ENCODE measurements around the gene SECISBP2.
A peak's percentile ranks its signal among the peaks of the same experiment; 100 is the strongest.

The SECISBP2 gene

GRCh38 chr9:89305868-89306267 is 12.4 kb upstream of the SECISBP2 start:
- no peak for DNase-seq
- in situ Hi-C loops (cut with MboI; ENCODE audit: low pct_unique_long_range_greater_than_20kb, low sequenced_read_pairs): no loop called here

- no peak for DNase-seq
- in situ Hi-C loops (cut with MboI; ENCODE audit: low pct_unique_long_range_greater_than_20kb, low sequenced_read_pairs): no loop called here
These were observed 9.1 kb upstream of the SECISBP2 start for GRCh38 chr9:89309166-89309565.

- no peak for DNase-seq
- in situ Hi-C loops (cut with MboI; ENCODE audit: low pct_unique_long_range_greater_than_20kb, low sequenced_read_pairs): no loop called here
These were observed 8.5 kb upstream of the SECISBP2 start for GRCh38 chr9:89309608-89310474.

GRCh38 chr9:89310475-89311345 is 7.6 kb upstream of the SECISBP2 start, which contains the start of gene CKS2:
TSS of gene CKS2 (plus strand) at chr9:89311195. CDS start at chr9:89311293, 98 bp downstream.
- in situ Hi-C loops (cut with MboI; ENCODE audit: low pct_unique_long_range_greater_than_20kb, low sequenced_read_pairs): no loop called here

GRCh38 chr9:89311346-89312221 is 6.7 kb upstream of the SECISBP2 start:
- in situ Hi-C loops (cut with MboI; ENCODE audit: low pct_unique_long_range_greater_than_20kb, low sequenced_read_pairs): no loop called here
- DNase-seq: peak; percentile 33

More at GRCh38 chr9:89310475-89311345, 7.6 kb upstream of the SECISBP2 start, which contains the start of gene CKS2:
- peak; percentile 100 for DNase-seq

- DNase-seq: peak; percentile 51
- in situ Hi-C loops (cut with MboI; ENCODE audit: low pct_unique_long_range_greater_than_20kb, low sequenced_read_pairs): no loop called here
These were observed 6.1 kb upstream of the SECISBP2 start for GRCh38 chr9:89312222-89312571.

GRCh38 chr9:89313842-89314241 is 4.5 kb upstream of the SECISBP2 start:
- DNase-seq: no peak
- in situ Hi-C loops (cut with MboI; ENCODE audit: low pct_unique_long_range_greater_than_20kb, low sequenced_read_pairs): no loop called here

GRCh38 chr9:89314955-89315354 is 3.3 kb upstream of the SECISBP2 start:
- no peak for DNase-seq
- in situ Hi-C loops (cut with MboI; ENCODE audit: low pct_unique_long_range_greater_than_20kb, low sequenced_read_pairs): no loop called here

GRCh38 chr9:89315482-89315881 is 2.8 kb upstream of the SECISBP2 start:
- in situ Hi-C loops (cut with MboI; ENCODE audit: low pct_unique_long_range_greater_than_20kb, low sequenced_read_pairs): no loop called here
- DNase-seq: no peak

- no peak for DNase-seq
- in situ Hi-C loops (cut with MboI; ENCODE audit: low pct_unique_long_range_greater_than_20kb, low sequenced_read_pairs): no loop called here
These were observed 1.0 kb upstream of the SECISBP2 start for GRCh38 chr9:89317282-89317681.

- peak; percentile 33 for DNase-seq
These were observed 960 bp downstream of the SECISBP2 start for GRCh38 chr9:89319015-89319905.

GRCh38 chr9:89323390-89323789 is 5.1 kb downstream of the SECISBP2 start:
- in situ Hi-C loops (cut with MboI; ENCODE audit: low pct_unique_long_range_greater_than_20kb, low sequenced_read_pairs): no loop called here
- DNase-seq: no peak

More at GRCh38 chr9:89319015-89319905, 960 bp downstream of the SECISBP2 start:
- in situ Hi-C loops (cut with MboI; ENCODE audit: low pct_unique_long_range_greater_than_20kb, low sequenced_read_pairs): no loop called here

GRCh38 chr9:89325733-89326132 is 7.4 kb downstream of the SECISBP2 start:
- DNase-seq: no peak
- in situ Hi-C loops (cut with MboI; ENCODE audit: low pct_unique_long_range_greater_than_20kb, low sequenced_read_pairs): no loop called here

GRCh38 chr9:89328064-89328463 is 9.8 kb downstream of the SECISBP2 start:
- DNase-seq: no peak
- in situ Hi-C loops (cut with MboI; ENCODE audit: low pct_unique_long_range_greater_than_20kb, low sequenced_read_pairs): no loop called here

- in situ Hi-C loops (cut with MboI; ENCODE audit: low pct_unique_long_range_greater_than_20kb, low sequenced_read_pairs): no loop called here
- DNase-seq: no peak
These were observed 11.6 kb downstream of the SECISBP2 start for GRCh38 chr9:89329917-89330316.

- no peak for DNase-seq
- in situ Hi-C loops (cut with MboI; ENCODE audit: low pct_unique_long_range_greater_than_20kb, low sequenced_read_pairs): no loop called here
These were observed 12.2 kb downstream of the SECISBP2 start for GRCh38 chr9:89330513-89330912.

GRCh38 chr9:89339807-89340206 is 21.5 kb downstream of the SECISBP2 start:
- DNase-seq: no peak
- in situ Hi-C loops (cut with MboI; ENCODE audit: low pct_unique_long_range_greater_than_20kb, low sequenced_read_pairs): no loop called here

GRCh38 chr9:89340332-89340731 is 22.0 kb downstream of the SECISBP2 start:
- in situ Hi-C loops (cut with MboI; ENCODE audit: low pct_unique_long_range_greater_than_20kb, low sequenced_read_pairs): no loop called here
- DNase-seq: no peak

Data from KBM-7 (cell line).